Measurements from ENCODE around the gene MT3.
"Not testable (repeated sequence)": the region's sequence is repeated elsewhere in the genome, so short reads cannot be mapped to it uniquely, and the experiment has no call there.

MT3 gene

DNA sequence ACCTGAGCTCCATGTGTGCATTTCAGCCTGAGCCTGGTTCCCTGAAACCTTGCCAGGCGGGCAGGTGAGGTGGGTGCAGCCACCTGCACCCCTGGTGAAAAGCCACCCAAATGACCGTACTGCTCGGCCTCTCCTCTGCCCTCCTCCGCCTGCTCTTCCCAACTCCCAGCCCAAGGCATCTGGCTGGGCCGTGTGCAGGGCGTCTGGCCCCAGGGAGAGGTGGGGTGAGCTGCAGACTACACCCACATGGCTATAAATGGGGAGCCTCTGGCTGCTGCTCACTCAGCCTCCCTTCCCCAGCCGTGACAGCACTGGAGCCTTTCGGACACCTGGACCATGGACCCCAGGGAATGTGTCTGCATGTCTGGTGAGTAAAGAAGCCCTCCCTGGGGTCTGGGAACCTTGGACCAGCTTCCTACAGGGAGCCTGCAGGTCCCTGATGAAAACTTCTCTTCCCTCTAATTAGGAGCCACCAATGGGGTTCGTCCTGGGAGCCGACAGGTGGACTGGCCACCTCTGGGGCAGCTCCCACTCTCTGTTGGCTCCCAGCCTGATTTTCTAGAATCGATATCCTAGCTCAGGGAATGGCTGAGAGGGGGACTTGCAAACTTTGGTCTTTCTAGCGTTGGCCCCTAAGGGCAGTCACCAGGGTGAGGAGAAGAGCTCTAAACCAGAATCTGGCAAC, 24.4 kb upstream of the MT3 start, which contains the start of gene MT4:
Gene MT4, plus strand, starts transcription at position 281 of the 685 bp plus-strand sequence. Its CDS starts 56 bp downstream, at position 337.
- H3K9me3 Mint-ChIP-seq: no peaks in the 10 kb centered on the region
- H3K4me1 Mint-ChIP-seq (ENCODE audit: low read depth): no peaks in the 10 kb centered on the region
- no peak within 1 kb of the TSS for H3K4me3 Mint-ChIP-seq
- H3K27me3 Mint-ChIP-seq: peaks cover 7% of the 10 kb centered on the region
- no peak within 1 kb of the TSS for H3K27ac Mint-ChIP-seq
- H3K36me3 Mint-ChIP-seq (ENCODE audit: low read depth): no peaks in the 10 kb centered on the region

DNA sequence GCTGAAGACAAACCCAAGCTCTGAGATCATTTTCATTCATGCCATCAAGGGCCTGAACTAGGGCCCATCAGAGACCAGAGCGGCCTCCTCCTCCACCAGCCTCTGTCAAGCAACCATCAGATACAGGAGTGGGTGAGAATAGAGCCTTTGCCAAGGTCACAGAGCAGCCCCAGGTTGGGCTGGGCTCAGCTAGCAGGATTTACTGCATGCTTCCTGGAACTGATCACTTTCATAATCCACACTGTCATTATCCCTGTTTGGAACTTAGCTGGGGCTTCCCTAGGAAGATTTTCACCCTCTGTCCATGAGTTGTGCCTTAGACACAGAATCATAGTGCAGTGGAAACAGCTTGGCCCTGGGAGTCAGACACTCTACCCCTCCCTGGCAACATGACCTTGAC, 19.4 kb upstream of the MT3 start:
- H3K36me3 Mint-ChIP-seq (ENCODE audit: low read depth): no peaks in the 10 kb centered on the region
- H3K27me3 Mint-ChIP-seq: no peaks in the 10 kb centered on the region
- no peak overlapping the region for H3K4me3 Mint-ChIP-seq
- no peaks in the 10 kb centered on the region for H3K4me1 Mint-ChIP-seq (ENCODE audit: low read depth)
- H3K27ac Mint-ChIP-seq: no peak overlapping the region
- peaks cover 5% of the 10 kb centered on the region for H3K9me3 Mint-ChIP-seq

DNA sequence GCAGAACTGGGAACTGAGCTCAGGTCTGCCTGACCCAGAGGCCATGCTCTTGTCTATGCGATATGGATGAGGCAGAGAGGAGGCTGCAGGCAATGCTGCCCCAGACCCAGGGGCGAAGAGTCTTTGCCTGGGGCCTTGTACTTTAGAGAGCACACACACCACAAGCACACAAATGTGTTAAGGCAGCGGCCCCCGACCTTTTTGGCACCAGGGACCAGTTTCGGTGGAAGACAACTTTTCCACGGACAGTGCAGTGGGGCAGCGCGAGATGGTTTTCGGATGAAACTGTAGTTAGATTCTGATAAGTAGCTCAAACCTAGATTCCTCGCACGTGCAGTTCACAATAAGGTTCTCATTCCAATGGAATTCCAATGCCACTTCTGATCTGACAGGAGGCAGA, 17.8 kb upstream of the MT3 start:
- Mint-ChIP-seq H3K4me1 (ENCODE audit: low read depth) (no peaks in the 10 kb centered on the region), H3K27ac (no peak overlapping the region), H3K27me3 (peaks cover 4% of the 10 kb centered on the region), H3K9me3 (peaks cover 5% of the 10 kb centered on the region), H3K4me3 (no peak overlapping the region), H3K36me3 (ENCODE audit: low read depth) (no peaks in the 10 kb centered on the region)

DNA sequence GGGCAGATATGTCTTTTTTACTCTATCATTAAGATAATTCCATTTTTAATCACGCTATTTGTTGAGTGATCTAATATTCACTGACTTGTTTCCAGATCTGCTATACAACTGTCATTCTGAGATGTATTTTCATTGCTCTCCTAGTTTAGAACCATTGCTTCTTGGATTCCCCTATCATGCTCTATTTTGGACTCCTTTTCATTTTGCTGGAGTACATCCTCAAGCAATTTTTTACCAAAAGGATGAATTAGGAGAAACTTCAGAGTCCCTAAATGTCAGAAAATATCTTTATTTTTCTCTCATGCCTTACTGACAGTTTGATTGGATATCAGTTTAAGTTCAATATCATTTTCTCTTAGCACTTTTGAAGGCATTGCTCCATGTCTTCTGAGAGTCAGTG, 14.7 kb upstream of the MT3 start:
- H3K9me3 Mint-ChIP-seq: peaks cover 5% of the 10 kb centered on the region
- peaks cover 6% of the 10 kb centered on the region for H3K4me1 Mint-ChIP-seq (ENCODE audit: low read depth)
- H3K36me3 Mint-ChIP-seq (ENCODE audit: low read depth): no peaks in the 10 kb centered on the region
- peaks cover 4% of the 10 kb centered on the region for H3K27me3 Mint-ChIP-seq
- H3K4me3 Mint-ChIP-seq: no peak overlapping the region
- no peak overlapping the region for H3K27ac Mint-ChIP-seq

DNA sequence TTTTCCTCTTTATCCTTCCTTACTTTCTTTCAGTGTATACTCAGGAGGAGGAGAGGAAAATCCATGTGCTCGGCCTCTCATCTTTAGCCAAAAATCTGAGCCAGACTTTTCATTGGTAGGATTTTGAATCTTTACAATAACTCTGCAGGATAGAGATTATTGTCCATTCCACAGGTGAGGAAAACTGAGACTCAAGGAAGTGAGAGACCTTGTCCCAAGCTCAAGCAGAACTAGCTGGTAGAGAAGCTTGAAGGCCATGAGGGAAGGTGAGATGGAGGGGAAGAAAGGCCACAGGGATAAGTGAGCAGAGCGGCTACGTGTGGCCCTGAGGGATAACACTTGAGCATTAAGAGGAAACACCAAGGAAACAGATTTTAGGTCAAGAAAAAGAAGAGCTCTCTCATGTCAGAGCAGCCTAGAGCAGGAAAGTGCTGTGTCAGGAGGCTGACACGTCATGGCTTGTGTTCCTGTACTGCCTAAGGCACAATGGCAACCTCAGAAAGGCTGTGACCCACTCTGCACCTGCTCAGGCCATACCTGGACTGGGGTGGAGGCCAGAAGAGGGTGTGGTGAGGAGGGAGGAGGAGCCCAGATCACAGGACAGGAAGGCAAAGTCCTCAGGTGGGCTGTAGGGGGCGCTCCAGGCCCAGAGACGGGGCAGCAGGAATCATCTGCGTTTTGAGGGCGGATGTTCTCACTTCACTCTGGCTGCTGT, 12.6 kb upstream of the MT3 start:
- H3K27me3 Mint-ChIP-seq: peaks cover 4% of the 10 kb centered on the region
- H3K4me1 Mint-ChIP-seq (ENCODE audit: low read depth): peaks cover 6% of the 10 kb centered on the region
- H3K27ac Mint-ChIP-seq: peak overlapping the region; percentile 21
- H3K36me3 Mint-ChIP-seq (ENCODE audit: low read depth): no peaks in the 10 kb centered on the region
- H3K4me3 Mint-ChIP-seq: no peak overlapping the region
- peaks cover 5% of the 10 kb centered on the region for H3K9me3 Mint-ChIP-seq

DNA sequence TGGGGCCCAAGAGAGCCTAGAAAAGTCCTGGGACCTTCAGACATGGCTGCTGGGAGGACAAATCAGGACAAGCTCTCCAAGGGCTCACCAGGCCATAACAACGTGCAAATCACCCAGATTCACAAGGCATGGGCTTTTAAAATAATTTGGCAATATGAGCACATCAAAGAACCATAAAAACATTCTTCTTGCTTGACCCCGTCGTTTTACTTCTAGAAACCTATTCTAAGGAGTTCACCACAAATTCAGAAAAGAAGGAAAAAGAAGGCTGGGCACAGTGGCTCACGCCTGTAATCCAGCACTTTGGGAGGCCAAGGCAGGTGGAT, 12.1 kb upstream of the MT3 start:
- Mint-ChIP-seq H3K27ac (peak overlapping the region; percentile 21), H3K9me3 (peaks cover 5% of the 10 kb centered on the region), H3K4me3 (no peak overlapping the region), H3K36me3 (ENCODE audit: low read depth) (no peaks in the 10 kb centered on the region), H3K4me1 (ENCODE audit: low read depth) (peaks cover 6% of the 10 kb centered on the region), H3K27me3 (peaks cover 4% of the 10 kb centered on the region)

DNA sequence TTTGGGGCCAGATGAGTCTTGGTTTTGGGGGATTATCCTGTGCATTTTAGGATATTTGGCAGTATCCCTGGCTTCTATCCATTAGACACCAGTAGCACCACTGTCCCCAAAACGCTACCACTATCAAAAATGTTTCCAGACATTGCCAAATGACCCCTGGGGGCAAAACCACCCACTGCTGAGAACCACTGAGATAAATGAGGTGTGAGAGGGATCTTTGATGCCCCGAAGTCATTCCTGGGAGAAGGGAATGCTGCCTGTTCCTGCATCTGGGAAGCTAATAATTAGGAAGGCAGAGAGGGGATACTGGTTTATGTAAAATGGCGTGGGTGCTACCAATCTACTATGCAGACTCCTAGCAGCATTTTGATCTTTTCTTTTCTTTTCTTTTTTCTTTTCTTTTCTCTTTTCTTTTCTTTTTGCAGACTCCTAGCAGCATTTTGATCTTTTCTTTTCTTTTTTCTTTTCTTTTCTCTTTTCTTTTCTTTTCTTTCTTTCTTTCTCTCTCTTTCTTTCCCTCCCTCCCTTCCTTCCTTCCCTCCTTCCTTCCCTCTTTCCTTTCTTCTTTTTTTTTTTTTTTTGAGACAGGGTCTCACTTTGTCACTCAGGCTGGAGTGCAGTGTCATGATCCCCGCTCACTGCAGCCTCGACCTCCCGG, 8.8 kb upstream of the MT3 start:
- H3K27me3 Mint-ChIP-seq: peaks cover 11% of the 10 kb centered on the region
- H3K4me1 Mint-ChIP-seq (ENCODE audit: low read depth): peaks cover 6% of the 10 kb centered on the region
- no peak overlapping the region for H3K4me3 Mint-ChIP-seq
- H3K9me3 Mint-ChIP-seq: no peaks in the 10 kb centered on the region
- no peak overlapping the region for H3K27ac Mint-ChIP-seq
- no peaks in the 10 kb centered on the region for H3K36me3 Mint-ChIP-seq (ENCODE audit: low read depth)

DNA sequence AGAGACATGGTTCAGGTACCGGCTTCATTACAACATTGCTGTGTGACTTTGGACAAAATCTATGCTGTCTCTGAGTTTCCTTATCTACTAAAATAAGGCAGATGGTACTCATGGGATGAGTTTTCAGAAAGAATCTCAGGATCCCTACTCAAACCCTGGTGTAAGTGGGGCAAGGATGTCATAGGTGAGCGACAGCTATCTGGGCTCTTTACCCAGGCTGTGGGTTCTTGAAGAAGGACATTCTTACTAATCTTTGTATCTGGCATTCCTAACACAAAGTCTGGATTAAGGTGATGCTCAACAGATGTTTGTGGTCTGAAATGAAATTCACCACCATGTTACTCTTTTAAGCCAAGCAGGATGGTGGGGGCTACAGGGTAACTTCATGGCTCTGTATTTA, 6.4 kb upstream of the MT3 start:
- not testable (repeated sequence) for H3K27me3 Mint-ChIP-seq; H3K4me1 Mint-ChIP-seq (ENCODE audit: low read depth); H3K27ac Mint-ChIP-seq; H3K36me3 Mint-ChIP-seq (ENCODE audit: low read depth); H3K4me3 Mint-ChIP-seq; H3K9me3 Mint-ChIP-seq

DNA sequence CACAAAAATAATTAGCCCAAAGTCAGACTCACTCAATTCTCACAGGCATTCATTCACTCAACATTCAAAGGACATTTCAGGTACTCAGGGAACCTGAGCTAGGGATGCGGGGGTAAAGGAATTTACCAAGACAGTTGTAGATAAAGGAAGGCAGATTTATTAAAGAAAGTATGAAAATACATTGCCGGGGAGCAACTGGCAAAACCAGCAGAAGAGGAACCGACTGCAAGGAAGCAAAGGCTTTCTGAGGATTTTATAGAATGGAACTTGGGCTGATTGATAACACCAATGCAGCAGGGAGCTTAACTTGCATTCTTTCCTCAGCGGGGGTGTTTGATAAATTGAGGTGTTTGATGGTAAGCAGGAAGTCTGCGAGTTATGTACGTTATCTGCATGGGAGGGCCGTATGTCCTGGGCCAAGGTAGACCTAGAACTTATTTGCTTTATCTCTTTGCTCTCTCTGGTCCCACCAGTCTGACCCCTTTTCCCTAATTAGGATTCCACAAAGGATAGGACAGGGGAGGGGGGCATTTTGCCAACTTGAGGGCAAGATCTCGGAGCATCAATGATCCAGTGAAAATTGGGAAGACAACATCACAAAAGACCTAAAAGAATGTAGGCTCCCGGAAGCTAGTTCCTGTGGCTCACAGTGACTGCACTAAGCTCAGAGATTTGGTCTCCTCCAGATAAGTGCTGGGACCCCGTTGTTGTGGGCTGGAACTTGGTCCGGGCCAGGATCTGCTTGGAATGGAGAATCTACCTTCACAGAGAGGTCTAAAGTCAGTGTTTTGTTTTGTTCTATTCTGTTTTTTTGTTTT, 5.8 kb upstream of the MT3 start:
- Mint-ChIP-seq H3K36me3 (ENCODE audit: low read depth) (no peaks in the 10 kb centered on the region), H3K27ac (no peak overlapping the region), H3K27me3 (peaks cover 14% of the 10 kb centered on the region), H3K4me3 (no peak overlapping the region), H3K4me1 (ENCODE audit: low read depth) (peaks cover under 1% of the 10 kb centered on the region), H3K9me3 (no peaks in the 10 kb centered on the region)

DNA sequence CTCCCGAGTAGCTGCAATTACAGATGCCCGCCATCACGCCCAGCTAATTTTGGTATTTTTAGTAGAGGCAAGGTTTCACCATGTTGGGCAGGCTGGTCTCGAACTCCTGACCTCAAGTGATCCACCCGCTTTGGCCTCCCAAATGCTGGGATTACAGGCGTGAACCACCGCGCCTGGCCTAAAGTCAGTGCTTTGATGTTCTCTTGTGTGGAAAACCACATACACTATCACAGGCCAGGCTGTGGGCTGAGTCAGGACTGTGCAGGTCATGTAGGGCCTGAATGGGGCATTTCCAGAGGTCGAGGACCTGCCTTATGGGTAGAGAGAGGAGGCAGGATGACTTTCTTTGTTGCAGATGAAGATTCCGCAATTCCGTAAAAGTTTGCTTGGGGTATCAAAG, 5.1 kb upstream of the MT3 start:
- Mint-ChIP-seq H3K27ac (no peak overlapping the region), H3K4me1 (ENCODE audit: low read depth) (peaks cover 4% of the 10 kb centered on the region), H3K27me3 (peaks cover 18% of the 10 kb centered on the region), H3K36me3 (ENCODE audit: low read depth) (no peaks in the 10 kb centered on the region), H3K9me3 (no peaks in the 10 kb centered on the region), H3K4me3 (no peak overlapping the region)

DNA sequence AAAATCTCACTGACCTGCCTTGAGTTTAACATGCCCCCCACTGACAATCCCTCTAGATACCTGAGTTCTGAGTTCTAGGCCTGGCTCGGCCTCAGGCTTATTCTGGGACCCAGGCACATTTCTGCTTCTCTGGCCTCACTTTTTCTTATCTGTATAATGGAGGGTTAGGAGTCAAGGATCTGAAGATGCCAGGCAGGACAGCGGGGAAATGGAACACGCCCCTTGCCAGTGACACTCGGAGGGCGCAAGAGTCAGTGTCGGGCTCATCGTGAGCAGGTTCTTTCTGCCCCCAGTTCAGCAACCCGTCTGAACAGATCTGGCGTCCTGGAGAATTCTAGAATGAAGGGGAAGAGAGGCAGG, 567 bp upstream of the MT3 start:
- no peaks in the 10 kb centered on the region for H3K9me3 Mint-ChIP-seq
- H3K36me3 Mint-ChIP-seq (ENCODE audit: low read depth): no peaks in the 10 kb centered on the region
- H3K4me1 Mint-ChIP-seq (ENCODE audit: low read depth): peaks cover 13% of the 10 kb centered on the region
- H3K4me3 Mint-ChIP-seq: peak overlapping the region; percentile 81
- peaks cover 25% of the 10 kb centered on the region for H3K27me3 Mint-ChIP-seq
- H3K27ac Mint-ChIP-seq: no peak overlapping the region

DNA sequence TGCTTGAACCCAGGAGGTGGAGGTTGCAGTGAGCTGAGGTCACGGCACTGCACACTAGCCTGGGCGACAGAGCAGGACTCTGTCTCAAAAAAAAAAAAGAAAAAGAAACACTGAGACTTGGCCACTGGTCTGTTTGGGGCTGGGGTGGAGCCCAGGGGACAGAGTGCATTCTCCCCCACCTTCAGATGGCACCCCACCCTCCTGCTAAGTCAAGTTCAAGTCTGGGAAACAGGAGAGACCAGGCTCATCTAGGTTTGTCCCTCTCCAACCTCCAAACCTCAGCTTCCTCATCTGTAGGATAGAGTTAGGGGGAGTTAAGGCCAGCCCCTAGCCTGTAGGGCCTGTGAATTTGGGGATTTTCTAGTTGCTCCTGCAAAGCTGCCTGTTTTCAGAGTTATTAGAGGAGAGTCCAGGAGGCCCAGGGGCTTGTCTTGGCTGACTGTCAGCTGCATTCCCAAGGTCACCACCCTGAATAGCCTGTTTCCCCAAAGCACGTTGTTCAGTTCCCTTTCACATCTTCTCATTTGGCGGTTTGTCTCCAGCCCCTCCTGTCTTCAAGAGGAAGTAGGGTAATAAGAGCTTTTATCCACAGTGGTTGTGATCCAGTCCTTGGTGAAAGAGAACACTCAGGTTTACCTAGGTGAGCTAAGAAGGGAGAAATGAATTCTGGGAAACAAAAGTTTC, 2.2 kb downstream of the MT3 start:
- no peak overlapping the region for H3K27ac Mint-ChIP-seq
- H3K4me1 Mint-ChIP-seq (ENCODE audit: low read depth): peaks cover 13% of the 10 kb centered on the region
- no peaks in the 10 kb centered on the region for H3K9me3 Mint-ChIP-seq
- no peak overlapping the region for H3K4me3 Mint-ChIP-seq
- no peaks in the 10 kb centered on the region for H3K36me3 Mint-ChIP-seq (ENCODE audit: low read depth)
- H3K27me3 Mint-ChIP-seq: peaks cover 23% of the 10 kb centered on the region

DNA sequence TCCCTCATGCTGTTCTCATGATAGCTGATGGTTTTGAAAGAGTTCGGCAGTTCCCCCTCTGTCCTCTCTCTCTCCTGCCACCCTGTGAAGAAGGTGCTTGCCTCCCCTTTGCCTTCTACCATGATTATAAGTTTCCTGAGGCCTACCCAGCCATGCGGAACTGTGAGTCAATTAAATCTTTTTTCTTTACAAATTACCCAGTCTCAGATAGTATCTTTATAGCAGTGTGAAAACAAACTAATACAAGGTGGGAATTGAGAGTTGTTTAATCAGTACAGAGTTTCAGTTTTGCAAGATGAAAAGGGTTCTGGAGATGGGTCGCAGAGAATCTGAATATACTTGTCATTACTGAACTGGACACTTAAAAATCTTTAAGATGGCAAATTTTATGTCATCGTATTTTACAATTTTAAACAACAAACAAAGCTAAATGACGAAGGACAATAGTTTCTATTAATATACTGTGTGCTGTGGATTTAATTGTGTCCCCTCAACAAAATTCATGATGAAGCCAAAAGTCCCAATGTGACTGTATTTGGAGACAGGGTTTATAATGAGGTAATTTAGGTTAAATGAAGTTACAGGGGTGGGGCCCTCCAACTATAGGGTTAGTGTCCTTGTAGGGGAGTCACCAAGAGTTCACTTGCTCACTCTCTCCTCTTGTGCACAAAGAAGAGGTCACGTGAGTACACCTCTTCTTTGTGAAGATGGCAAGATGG, 4.4 kb downstream of the MT3 start:
- peaks cover 17% of the 10 kb centered on the region for H3K27me3 Mint-ChIP-seq

DNA sequence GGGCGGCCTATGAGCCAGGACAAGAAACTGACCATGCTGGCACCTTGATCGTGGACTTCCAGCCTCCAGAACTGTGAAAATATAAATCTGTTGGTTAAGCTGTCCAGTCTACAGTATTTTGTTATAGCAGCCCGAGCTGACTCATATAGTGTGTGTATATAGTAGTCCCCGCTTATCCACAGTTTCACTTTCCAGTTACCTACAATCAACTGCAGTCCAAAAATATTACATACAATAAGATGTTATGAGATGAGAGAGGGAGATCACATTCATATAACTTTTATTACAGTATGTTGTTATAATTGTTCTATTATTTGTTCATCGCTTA, 4.9 kb downstream of the MT3 start:
- Mint-ChIP-seq H3K4me1 (ENCODE audit: low read depth) (peaks cover 15% of the 10 kb centered on the region), H3K36me3 (ENCODE audit: low read depth) (no peaks in the 10 kb centered on the region), H3K9me3 (no peaks in the 10 kb centered on the region), H3K27ac (no peak overlapping the region), H3K27me3 (peaks cover 15% of the 10 kb centered on the region), H3K4me3 (no peak overlapping the region)

More for the DNA sequence above, 4.4 kb downstream of the MT3 start:
- Mint-ChIP-seq H3K27ac (no peak overlapping the region), H3K9me3 (no peaks in the 10 kb centered on the region), H3K36me3 (ENCODE audit: low read depth) (no peaks in the 10 kb centered on the region), H3K4me1 (ENCODE audit: low read depth) (peaks cover 18% of the 10 kb centered on the region), H3K4me3 (no peak overlapping the region)

Data from stimulated activated naive CD8-positive, alpha-beta T cell treated with anti-CD3 and anti-CD28 coated beads, Interleukin-15, Interleukin-2, amounts not matched to agents 100 ng/mL and 50 ng/mL, for 24 hours (primary cell).